Neural cell (in vitro differentiated cells): ENCODE data around the gene AXL. TPM values are rescaled to one million over a fixed set of nuclear protein-coding genes. Genes with fewer than 3 reads are reported as not detected.
"Not testable (repeated sequence)": the region's sequence is repeated elsewhere in the genome, so short reads cannot be mapped to it uniquely, and the experiment has no call there.

ENCODE experiments used
- H2AFZ ChIP-seq: fragments of 200-600, 300-800 bp; sonication (generic), shearing (Covaris generic); 2 replicates; pipeline ENCODE4 v1.6.0; 2014; ENCODE audit warnings: low read depth, mild to moderate bottlenecking, antibody characterized with exemption, low read length, moderate library complexity
- H3F3A ChIP-seq: fragments of 200-600 bp; shearing (Covaris generic); 2 replicates; pipeline ENCODE4 v1.6.1; 2016; ENCODE audit warnings: mild to moderate bottlenecking, moderate library complexity, mixed read lengths, antibody characterized with exemption, low read length; ENCODE audit not compliant: insufficient read depth, poor library complexity, severe bottlenecking
- H3K27ac ChIP-seq: fragments of 200-600, 300-800 bp; sonication (generic), shearing (Covaris generic); 2 replicates; pipeline ENCODE4 v1.5.1; 2014; ENCODE audit warnings: mild to moderate bottlenecking, low read length, moderate library complexity
- H3K27me3 ChIP-seq: fragments of 300-800, 200-600 bp; sonication (generic), shearing (Covaris generic); 2 replicates; pipeline ENCODE4 v1.6.0; 2014; ENCODE audit warnings: mild to moderate bottlenecking, low read depth, low read length, moderate library complexity; ENCODE audit not compliant: insufficient read depth
- H3K36me3 ChIP-seq: fragments of 300-800, 200-600 bp; sonication (generic), shearing (Covaris generic); 2 replicates; pipeline ENCODE4 v1.5.1; 2014; ENCODE audit warnings: mild to moderate bottlenecking, antibody characterized with exemption, low read length, moderate library complexity; ENCODE audit not compliant: insufficient read depth
- H3K4me2 ChIP-seq: fragments of 300-800, 200-600 bp; sonication (generic), shearing (Covaris generic); 2 replicates; pipeline ENCODE4 v1.6.0; 2014; ENCODE audit warnings: mild to moderate bottlenecking, low read length
- H3K4me3 ChIP-seq: fragments of 300-800, 200-600 bp; sonication (generic), shearing (Covaris generic); 2 replicates; pipeline ENCODE4 v1.5.1; 2014; ENCODE audit warnings: mild to moderate bottlenecking, low read length, moderate library complexity
- H3K79me2 ChIP-seq: fragments of 200-600 bp; shearing (Covaris generic); replicated peaks from 2 replicates; pipeline ENCODE4 v1.6.0; 2014; ENCODE audit warnings: mild to moderate bottlenecking, low read length, moderate library complexity; ENCODE audit not compliant: insufficient read depth
- H3K9ac ChIP-seq: fragments of 300-800, 200-600 bp; sonication (generic), shearing (Covaris generic); 2 replicates; pipeline ENCODE4 v1.6.1; 2016; ENCODE audit warnings: mild to moderate bottlenecking, low read length, mixed read lengths
- H3K9me2 ChIP-seq: fragments of 200-600 bp; shearing (Covaris generic); 2 replicates; pipeline ENCODE4 v1.6.1; 2016; ENCODE audit warnings: mild to moderate bottlenecking, low read length, mixed read lengths; ENCODE audit not compliant: insufficient read depth
- H3K9me3 ChIP-seq: fragments of 200-600, 300-800 bp; sonication (generic), shearing (Covaris generic); 2 replicates; pipeline ENCODE4 v1.6.1; 2016; ENCODE audit warnings: mild to moderate bottlenecking, mixed run types, low read length, moderate library complexity, mixed read lengths
- H4K20me1 ChIP-seq: fragments of 200-600 bp; shearing (Covaris generic); 2 replicates; pipeline ENCODE4 v1.6.1; 2016; ENCODE audit warnings: mild to moderate bottlenecking, mixed run types; ENCODE audit not compliant: insufficient read depth
- CTCF ChIP-seq: fragments of 450-650 bp; IDR thresholded peaks from 2 replicates; pipeline ENCODE4 v1.5.1; 2014; ENCODE audit warnings: antibody characterized with exemption, mild to moderate bottlenecking, moderate library complexity; ENCODE audit not compliant: poor library complexity, severe bottlenecking
- EP300 ChIP-seq: fragments of 450-650 bp; conservative IDR thresholded peaks from 2 replicates; pipeline ENCODE4 v1.6.1; 2014; ENCODE audit warnings: antibody characterized with exemption, mild to moderate bottlenecking, moderate library complexity; ENCODE audit not compliant: poor library complexity, severe bottlenecking
- EZH2 ChIP-seq: fragments of 200-600, 300-800 bp; shearing (Covaris generic), sonication (generic); IDR thresholded peaks from 2 replicates; pipeline ENCODE4 v1.6.1; 2014; ENCODE audit warnings: antibody characterized with exemption, low read length, borderline replicate concordance, mild to moderate bottlenecking; ENCODE audit not compliant: insufficient read depth, poor library complexity, severe bottlenecking
- POLR2AphosphoS5 ChIP-seq: IDR thresholded peaks from 2 replicates; pipeline ENCODE4 v1.6.1; 2012
- RAD21 ChIP-seq: fragments of 450-650 bp; conservative IDR thresholded peaks from 2 replicates; pipeline ENCODE4 v1.6.1; 2014; ENCODE audit warnings: antibody characterized with exemption, mild to moderate bottlenecking, moderate library complexity
- REST ChIP-seq: IDR thresholded peaks from 2 replicates; pipeline ENCODE4 v1.6.1; 2012; ENCODE audit warnings: borderline replicate concordance
- SMC3 ChIP-seq: fragments of 450-650 bp; conservative IDR thresholded peaks from 2 replicates; pipeline ENCODE4 v1.6.1; 2014; ENCODE audit warnings: antibody characterized with exemption, mild to moderate bottlenecking, moderate library complexity; ENCODE audit not compliant: poor library complexity
- TAF1 ChIP-seq: IDR thresholded peaks from 2 replicates; pipeline ENCODE4 v1.6.1; 2012; ENCODE audit warnings: low read depth
- polyA plus RNA-seq: library from polyadenylated mRNA; depleted of rRNA; stranded (reverse); fragments of >200 nt; gene quantifications from 2 replicates; pipeline ENCODE4 v1.2.3, GENCODE V29; 2014

Gene AXL
- polyA plus RNA-seq, 1 donor from 2014 or later: 0.10 TPM

- H2AFZ ChIP-seq: no peak overlapping the region
- TF ChIP-seq EP300: no peak
- TF ChIP-seq TAF1: no peak
- no peak for TF ChIP-seq RAD21
- no peak for TF ChIP-seq CTCF
- no peak for TF ChIP-seq REST
- no peak for TF ChIP-seq SMC3
- no peak for TF ChIP-seq POLR2AphosphoS5
- no peak for TF ChIP-seq EZH2
- no peaks in the 10 kb centered on the region for H3K9me3 ChIP-seq
- no peaks in the 10 kb centered on the region for H3K36me3 ChIP-seq
- no peaks in the 10 kb centered on the region for H3F3A ChIP-seq
- no peaks in the 10 kb centered on the region for H3K27me3 ChIP-seq
- no peak overlapping the region for H3K27ac ChIP-seq
- no peaks in the 10 kb centered on the region for H4K20me1 ChIP-seq
- no peaks in the 10 kb centered on the region for H3K79me2 ChIP-seq
- H3K9ac ChIP-seq: no peak overlapping the region
- no peak overlapping the region for H3K4me3 ChIP-seq
- H3K9me2 ChIP-seq: no peaks in the 10 kb centered on the region
- H3K4me2 ChIP-seq: no peak overlapping the region
Observed at GRCh38 chr19:41203371-41203770, 15.7 kb upstream of the AXL start.

GRCh38 chr19:41204338-41204737, 14.7 kb upstream of the AXL start:
- H3K27me3 ChIP-seq, H3K36me3 ChIP-seq, H3K4me2 ChIP-seq, H3K9ac ChIP-seq, H2AFZ ChIP-seq, H3K9me3 ChIP-seq, H4K20me1 ChIP-seq, H3K9me2 ChIP-seq, H3F3A ChIP-seq, H3K79me2 ChIP-seq, H3K4me3 ChIP-seq, H3K27ac ChIP-seq: not testable (repeated sequence)
- peak; percentile 57 for TF ChIP-seq CTCF
- peak; percentile 46 for TF ChIP-seq SMC3
- TF ChIP-seq RAD21: peak; percentile 61
